Natural killer cell (primary cell): ENCODE measurements around the gene CERS6. TPM values are rescaled to one million over a fixed set of nuclear protein-coding genes. Genes with fewer than 3 reads are reported as not detected.
A peak's percentile ranks its signal among the peaks of the same experiment; 100 is the strongest.

Experiments
- ATAC-seq, 3 donors: fragments of 150-1000 bp in 2 of 3; fragments of 200-7000 bp in 1 of 3; cut with Tn5 transposase; 1 replicate in 1 of 3; 2 replicates in 2 of 3; pipeline ENCODE4 v1.10.0; 2021; ENCODE audit warnings: mild to moderate bottlenecking in 2 of 3, moderate library complexity in 2 of 3
- DNase-seq, 2 donors: peaks; one replicate each; pipeline versions ENCODE4 v3.0.0 to v3.0.0-alpha.2; 2013 to 2021; ENCODE audit warnings: mixed read lengths in 1 of 2
- H3K27ac ChIP-seq: one replicate; pipeline ENCODE4 v1.5.1; 2013; ENCODE audit warnings: mild to moderate bottlenecking, low read length
- H3K27me3 ChIP-seq: one replicate; pipeline ENCODE4 v1.6.1; 2013; ENCODE audit warnings: low read length; ENCODE audit not compliant: control insufficient read depth, insufficient read depth
- H3K36me3 ChIP-seq: one replicate; pipeline ENCODE4 v1.6.1; 2013; ENCODE audit warnings: low read length; ENCODE audit not compliant: control insufficient read depth, insufficient read depth
- H3K4me1 ChIP-seq: one replicate; pipeline ENCODE4 v1.6.1; 2013; ENCODE audit warnings: low read length; ENCODE audit not compliant: control insufficient read depth, insufficient read depth
- H3K4me3 ChIP-seq: one replicate; pipeline ENCODE4 v1.5.1; 2013; ENCODE audit warnings: low read length
- H3K9me3 ChIP-seq: one replicate; pipeline ENCODE4 v1.6.1; 2013; ENCODE audit warnings: low read length; ENCODE audit not compliant: control insufficient read depth, insufficient read depth
- H3K27ac Mint-ChIP-seq, 2 donors: one replicate each; pipeline ENCODE4 v1.8.0; 2022; ENCODE audit warnings: mild to moderate bottlenecking in 2 of 2, mixed read lengths in 2 of 2, moderate library complexity in 1 of 2
- H3K27me3 Mint-ChIP-seq, 2 donors: one replicate each; pipeline ENCODE4 v1.8.0; 2022; ENCODE audit warnings: low read depth in 2 of 2, mixed read lengths in 2 of 2
- H3K36me3 Mint-ChIP-seq: one replicate; pipeline ENCODE4 v1.8.0; 2022; ENCODE audit warnings: mixed read lengths
- H3K4me1 Mint-ChIP-seq, 2 donors: one replicate each; pipeline ENCODE4 v1.8.0; 2022; ENCODE audit warnings: mixed read lengths in 2 of 2
- H3K4me3 Mint-ChIP-seq: one replicate; pipeline ENCODE4 v1.8.0; 2022; ENCODE audit warnings: mild to moderate bottlenecking, moderate library complexity, mixed read lengths
- H3K9me3 Mint-ChIP-seq, 2 donors: one replicate each; pipeline ENCODE4 v1.8.0; 2022; ENCODE audit warnings: mixed read lengths in 2 of 2
- CTCF ChIP-seq: fragments of 200-600 bp; IDR thresholded peaks from one replicate; pipeline ENCODE4 v1.8.0; 2022; ENCODE audit warnings: antibody characterized with exemption
- WGBS: methylation state at CpG from one replicate; pipeline ENCODE4 v1.1.7; 2013; ENCODE audit warnings: missing lambda C conversion rate; ENCODE audit not compliant: insufficient coverage; 5-methylcytosine and 5-hydroxymethylcytosine counted together
- intact Hi-C: fragments of 100-400 bp; cut with micrococcal nuclease; formaldehyde crosslinking; loops from one replicate; pipeline ENCODE4 v1.14.2; 2022
- total RNA-seq, 4 donors: library from RNA; stranded (reverse); fragments of 120-200 nt in 1 of 4; gene quantifications; one replicate each; pipeline versions ENCODE4 v1.2.3 to v1.2.4, GENCODE V29; 2013 to 2022

The CERS6 gene
- total RNA-seq, 3 donors from 2014 or later (not counting 1 experiment from before 2014, with no cell fraction given) = 9.1 to 13.5 (median 11.8) TPM

GRCh38 chr2:168757223-168757622, 301.2 kb downstream of the CERS6 start:
- H3K36me3 Mint-ChIP-seq = no peaks in the 10 kb centered on the region
- intact Hi-C loops = no loop called here
- H3K4me3 ChIP-seq = no peak overlapping the region
- H3K4me1 Mint-ChIP-seq = peaks cover 38 to 51% of the 10 kb centered on the region in 2 donors
- no peaks in the 10 kb centered on the region for H3K9me3 Mint-ChIP-seq
- DNase-seq = no peak
- no peaks in the 10 kb centered on the region for H3K27me3 Mint-ChIP-seq
- peak; percentile 54 to 70 (median 68) for ATAC-seq
- no peaks in the 10 kb centered on the region for H3K9me3 ChIP-seq
- H3K27me3 ChIP-seq = no peaks in the 10 kb centered on the region
- 21% methylated on average over 3 of the region's 3 CpGs for WGBS
- peaks cover 21% of the 10 kb centered on the region for H3K4me1 ChIP-seq
- no peaks in the 10 kb centered on the region for H3K36me3 ChIP-seq
- no peak for TF ChIP-seq CTCF
- H3K27ac Mint-ChIP-seq = peak overlapping the region; percentile 58 to 78
- peak overlapping the region; percentile 30 for H3K27ac ChIP-seq
- H3K4me3 Mint-ChIP-seq = peak overlapping the region; percentile 49

GRCh38 chr2:168758970-168759820, 303.1 kb downstream of the CERS6 start:
- peak; percentile 48 for TF ChIP-seq CTCF
- ATAC-seq = peak; percentile 75 to 83 (median 80)
- Mint-ChIP-seq H3K4me1 (peaks cover 32 to 39% of the 10 kb centered on the region in 2 donors), H3K27ac (peak overlapping the region in 1 of 2 donors; percentile 78), H3K4me3 (no peak overlapping the region), H3K9me3 (no peaks in the 10 kb centered on the region), H3K27me3 (no peaks in the 10 kb centered on the region), H3K36me3 (no peaks in the 10 kb centered on the region)
- DNase-seq = peak in 1 of 2 donors; percentile 73
- no peaks in the 10 kb centered on the region for H3K27me3 ChIP-seq
- WGBS = 11% methylated on average over 2 of the region's 3 CpGs
- H3K4me1 ChIP-seq = peaks cover 18% of the 10 kb centered on the region
- H3K36me3 ChIP-seq = no peaks in the 10 kb centered on the region
- H3K4me3 ChIP-seq = no peak overlapping the region
- intact Hi-C loops = loop anchor here (1.0 kb wide), 1 partner anchor 413 kb away; no protein-coding TSS in a partner anchor
- no peaks in the 10 kb centered on the region for H3K9me3 ChIP-seq
- H3K27ac ChIP-seq = no peak overlapping the region

GRCh38 chr2:168765401-168765800, 309.3 kb downstream of the CERS6 start:
- Histone ChIP-seq H3K9me3 (no peaks in the 10 kb centered on the region), H3K27ac (no peak overlapping the region), H3K36me3 (peaks cover 3% of the 10 kb centered on the region), H3K4me1 (no peaks in the 10 kb centered on the region), H3K4me3 (no peak overlapping the region), H3K27me3 (no peaks in the 10 kb centered on the region)
- no peaks in the 10 kb centered on the region for H3K27me3 Mint-ChIP-seq
- intact Hi-C loops = no loop called here
- H3K4me3 Mint-ChIP-seq = no peak overlapping the region
- DNase-seq (no peak), ATAC-seq (no peak)
- WGBS = 83% methylated on average over 1 of the region's 1 CpG
- no peaks in the 10 kb centered on the region for H3K4me1 Mint-ChIP-seq
- no peak for TF ChIP-seq CTCF
- peaks cover 5% of the 10 kb centered on the region for H3K36me3 Mint-ChIP-seq
- no peaks in the 10 kb centered on the region for H3K9me3 Mint-ChIP-seq
- H3K27ac Mint-ChIP-seq = no peak overlapping the region
